H1 (cell line): ENCODE data around the gene SORCS3. TPM values are rescaled to one million over a fixed set of nuclear protein-coding genes. Genes with fewer than 3 reads are reported as not detected.

Experiments used
- CHD7 ChIP-seq: fragments of 300-600 bp; sonication (generic); IDR thresholded peaks from 2 replicates; pipeline ENCODE4 v1.7.1; 2012; ENCODE audit warnings: low read length, moderate library complexity, mild to moderate bottlenecking, inconsistent platforms; ENCODE audit not compliant: insufficient replicate concordance
- HDAC2 ChIP-seq, 2 experiments: fragments of 300-600 bp in 1 of 2; sonication (generic) in 1 of 2; IDR thresholded peaks; 2 replicates each; pipeline ENCODE4 v1.6.1; 2011 to 2012; ENCODE audit warnings: low read depth in 2 of 2, low read length in 2 of 2, mild to moderate bottlenecking in 2 of 2, moderate library complexity in 2 of 2, borderline replicate concordance in 1 of 2, inconsistent platforms in 1 of 2
- SP1 ChIP-seq: IDR thresholded peaks from 2 replicates; pipeline ENCODE4 v1.6.1; 2011; ENCODE audit warnings: low read depth, low read length
- polyA plus RNA-seq, 7 experiments: library from polyadenylated mRNA; depleted of rRNA in 3 of 7; stranded (reverse) in 5 of 7; unstranded in 2 of 7; fragments of >200 nt in 5 of 7; fragments of 200-250 nt in 2 of 7; gene quantifications; 1 replicate in 5 of 7; 2 replicates in 1 of 7; 4 replicates in 1 of 7; pipeline versions ENCODE4 v1.2.1 to v1.2.3, GENCODE V29; 2011 to 2013; ENCODE audit warnings: missing spikeins in 2 of 7, mixed read lengths in 2 of 7
- total RNA-seq: library from RNA; stranded (reverse); fragmentation: NEBNext Ultra II Directional; extraction: Animal tissue kit (Norgen Biotek cat#: 25700); gene quantifications from 2 replicates; pipeline ENCODE4 v1.2.1, GENCODE V29; 2021

Gene SORCS3
- total and polyA plus RNA-seq, 2 of the 8 experiments (the other 6 are each of a cell fraction or from before 2014, with no cell fraction given), result 0.26 to 0.88 TPM

- no peak for TF ChIP-seq CHD7
- TF ChIP-seq SP1, result no peak
- TF ChIP-seq HDAC2 (IDR thresholded peaks at IDR 0.05; ENCODE audit: borderline replicate concordance in 1 of 2, low read depth in 2 of 2, low read length in 2 of 2), result no peak
Observed at GRCh38 chr10:105280895-105281294, 639.8 kb downstream of the SORCS3 start (continued).
